ENCODE results near the gene R3HCC1L.

The R3HCC1L gene

GRCh38 chr10:98266647-98267046 lies 132.2 kb downstream of the R3HCC1L start:
- Histone ChIP-seq H3K27me3 (ENCODE audit: control insufficient read depth, low read length) (peaks cover 49% of the 10 kb centered on the region), H3K79me2 (ENCODE audit: control insufficient read depth, low read length) (no peaks in the 10 kb centered on the region), H4K20me1 (ENCODE audit: control insufficient read depth, insufficient read depth, low read depth, low read length) (0 out of 2 replicates have a peak, but pooled peaks cover 4% of the 10 kb centered on the region), H3K4me3 (ENCODE audit: low read length) (no peak overlapping the region), H3K27ac (ENCODE audit: low read depth, low read length) (no peak overlapping the region), H3K4me2 (ENCODE audit: low read length) (no peak overlapping the region), H3K4me1 (ENCODE audit: control insufficient read depth, low read length) (peaks cover 8% of the 10 kb centered on the region), H3K9me3 (ENCODE audit: control insufficient read depth, insufficient read depth, low read length) (no peaks in the 10 kb centered on the region), H3K9me2 (replicated peaks; ENCODE audit: control insufficient read depth, low read length) (no peaks in the 10 kb centered on the region), H3K36me3 (ENCODE audit: control insufficient read depth, low read length) (no peaks in the 10 kb centered on the region), H3F3A (ENCODE audit: control insufficient read depth, insufficient read depth) (no peaks in the 10 kb centered on the region)
- TF ChIP-seq EZH2phosphoT487 (IDR thresholded peaks at IDR 0.05; ENCODE audit: borderline replicate concordance, low read length), result no peak
- TF ChIP-seq, protein P1, sequence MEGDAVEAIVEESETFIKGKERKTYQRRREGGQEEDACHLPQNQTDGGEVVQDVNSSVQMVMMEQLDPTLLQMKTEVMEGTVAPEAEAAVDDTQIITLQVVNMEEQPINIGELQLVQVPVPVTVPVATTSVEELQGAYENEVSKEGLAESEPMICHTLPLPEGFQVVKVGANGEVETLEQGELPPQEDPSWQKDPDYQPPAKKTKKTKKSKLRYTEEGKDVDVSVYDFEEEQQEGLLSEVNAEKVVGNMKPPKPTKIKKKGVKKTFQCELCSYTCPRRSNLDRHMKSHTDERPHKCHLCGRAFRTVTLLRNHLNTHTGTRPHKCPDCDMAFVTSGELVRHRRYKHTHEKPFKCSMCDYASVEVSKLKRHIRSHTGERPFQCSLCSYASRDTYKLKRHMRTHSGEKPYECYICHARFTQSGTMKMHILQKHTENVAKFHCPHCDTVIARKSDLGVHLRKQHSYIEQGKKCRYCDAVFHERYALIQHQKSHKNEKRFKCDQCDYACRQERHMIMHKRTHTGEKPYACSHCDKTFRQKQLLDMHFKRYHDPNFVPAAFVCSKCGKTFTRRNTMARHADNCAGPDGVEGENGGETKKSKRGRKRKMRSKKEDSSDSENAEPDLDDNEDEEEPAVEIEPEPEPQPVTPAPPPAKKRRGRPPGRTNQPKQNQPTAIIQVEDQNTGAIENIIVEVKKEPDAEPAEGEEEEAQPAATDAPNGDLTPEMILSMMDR (IDR thresholded peaks at IDR 0.05; ENCODE audit: low read depth, low read length, poor library complexity, severe bottlenecking), result no peak

- Histone ChIP-seq H3K36me3 (ENCODE audit: control insufficient read depth, low read length) (no peaks in the 10 kb centered on the region), H3K27ac (ENCODE audit: low read depth, low read length) (no peak overlapping the region), H3K9me2 (replicated peaks; ENCODE audit: control insufficient read depth, low read length) (no peaks in the 10 kb centered on the region), H3K9me3 (ENCODE audit: control insufficient read depth, insufficient read depth, low read length) (no peaks in the 10 kb centered on the region), H3F3A (ENCODE audit: control insufficient read depth, insufficient read depth) (no peaks in the 10 kb centered on the region), H3K4me1 (ENCODE audit: control insufficient read depth, low read length) (peaks cover 8% of the 10 kb centered on the region), H3K4me3 (ENCODE audit: low read length) (peak overlapping the region; percentile 42; the same call in 1 of the 2 replicates), H4K20me1 (ENCODE audit: control insufficient read depth, insufficient read depth, low read depth, low read length) (0 out of 2 replicates have a peak, but pooled peaks cover 4% of the 10 kb centered on the region), H3K27me3 (ENCODE audit: control insufficient read depth, low read length) (peaks cover 54% of the 10 kb centered on the region), H3K4me2 (ENCODE audit: low read length) (peak overlapping the region; percentile 54), H3K79me2 (ENCODE audit: control insufficient read depth, low read length) (no peaks in the 10 kb centered on the region)
- TF ChIP-seq EZH2phosphoT487 (IDR thresholded peaks at IDR 0.05; ENCODE audit: borderline replicate concordance, low read length), result no peak
- TF ChIP-seq, protein P1 (IDR thresholded peaks at IDR 0.05; ENCODE audit: low read depth, low read length, poor library complexity, severe bottlenecking), result no peak
These were observed 132.8 kb downstream of the R3HCC1L start for GRCh38 chr10:98267069-98267893.

- TF ChIP-seq EZH2phosphoT487 (IDR thresholded peaks at IDR 0.05; ENCODE audit: borderline replicate concordance, low read length), result peak; percentile 44; the same call in 1 of the 2 replicates
- TF ChIP-seq, protein P1 (IDR thresholded peaks at IDR 0.05; ENCODE audit: low read depth, low read length, poor library complexity, severe bottlenecking), result no peak
- no peaks in the 10 kb centered on the region for H3F3A ChIP-seq (ENCODE audit: control insufficient read depth, insufficient read depth)
- H4K20me1 ChIP-seq (ENCODE audit: control insufficient read depth, insufficient read depth, low read depth, low read length), result 0 out of 2 replicates have a peak, but pooled peaks cover 4% of the 10 kb centered on the region
- no peaks in the 10 kb centered on the region for H3K79me2 ChIP-seq (ENCODE audit: control insufficient read depth, low read length)
- peak within 1 kb of the TSS; percentile 60 for H3K4me2 ChIP-seq (ENCODE audit: low read length)
- H3K4me1 ChIP-seq (ENCODE audit: control insufficient read depth, low read length), result peaks cover 8% of the 10 kb centered on the region
- no peaks in the 10 kb centered on the region for H3K9me2 ChIP-seq (replicated peaks; ENCODE audit: control insufficient read depth, low read length)
- H3K27me3 ChIP-seq (ENCODE audit: control insufficient read depth, low read length), result peaks cover 54% of the 10 kb centered on the region
- H3K27ac ChIP-seq (ENCODE audit: low read depth, low read length), result no peak within 1 kb of the TSS
- H3K4me3 ChIP-seq (ENCODE audit: low read length), result peak within 1 kb of the TSS; percentile 42
- H3K36me3 ChIP-seq (ENCODE audit: control insufficient read depth, low read length), result no peaks in the 10 kb centered on the region
- no peaks in the 10 kb centered on the region for H3K9me3 ChIP-seq (ENCODE audit: control insufficient read depth, insufficient read depth, low read length)
These were observed 133.6 kb downstream of the R3HCC1L start, which contains the start of gene LOXL4 for GRCh38 chr10:98267894-98268693. Gene LOXL4, minus strand, starts transcription at chr10:98268194. Its CDS starts 5,175 bp downstream, at chr10:98263019.

Measured in DOHH2 (cell line).